ENCODE data around the gene TNPO2. TPM values are rescaled to one million over a fixed set of nuclear protein-coding genes. Genes with fewer than 3 reads are reported as not detected.

The TNPO2 gene
- total and polyA plus RNA-seq, 2 of the 13 experiments (the other 11 are each of a cell fraction or from before 2014, with no cell fraction given): 31.7 to 61.0 TPM

GRCh38 chr19:12665281-12665573 lies 58.5 kb downstream of the TNPO2 start (continued):
- TF ChIP-seq ZNF142 (CRISPR knock-in tag; IDR thresholded peaks at IDR 0.05) (no peak), WIZ (CRISPR knock-in tag; IDR thresholded peaks at IDR 0.05) (no peak), HNRNPH1 (optimal IDR thresholded peaks at IDR 0.05; ENCODE audit: low read depth, low read length) (no peak), ZSCAN5A (CRISPR knock-in tag; IDR thresholded peaks at IDR 0.05; ENCODE audit: borderline replicate concordance) (no peak), ZNF83 (CRISPR knock-in tag; IDR thresholded peaks at IDR 0.05; ENCODE audit: borderline replicate concordance) (no peak), NCOA5 (CRISPR knock-in tag; IDR thresholded peaks at IDR 0.05) (no peak)
